ENCODE results near the gene KCNG3. TPM values are rescaled to one million over a fixed set of nuclear protein-coding genes. Genes with fewer than 3 reads are reported as not detected.

The KCNG3 gene, protein sequence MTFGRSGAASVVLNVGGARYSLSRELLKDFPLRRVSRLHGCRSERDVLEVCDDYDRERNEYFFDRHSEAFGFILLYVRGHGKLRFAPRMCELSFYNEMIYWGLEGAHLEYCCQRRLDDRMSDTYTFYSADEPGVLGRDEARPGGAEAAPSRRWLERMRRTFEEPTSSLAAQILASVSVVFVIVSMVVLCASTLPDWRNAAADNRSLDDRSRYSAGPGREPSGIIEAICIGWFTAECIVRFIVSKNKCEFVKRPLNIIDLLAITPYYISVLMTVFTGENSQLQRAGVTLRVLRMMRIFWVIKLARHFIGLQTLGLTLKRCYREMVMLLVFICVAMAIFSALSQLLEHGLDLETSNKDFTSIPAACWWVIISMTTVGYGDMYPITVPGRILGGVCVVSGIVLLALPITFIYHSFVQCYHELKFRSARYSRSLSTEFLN
- not detected for total RNA-seq
- polyA plus RNA-seq: not detected
- long read RNA-seq, donor 1: 0 reads
- long read RNA-seq, donor 2: 0 reads
- long read RNA-seq, donor 3: 0 reads

DNA sequence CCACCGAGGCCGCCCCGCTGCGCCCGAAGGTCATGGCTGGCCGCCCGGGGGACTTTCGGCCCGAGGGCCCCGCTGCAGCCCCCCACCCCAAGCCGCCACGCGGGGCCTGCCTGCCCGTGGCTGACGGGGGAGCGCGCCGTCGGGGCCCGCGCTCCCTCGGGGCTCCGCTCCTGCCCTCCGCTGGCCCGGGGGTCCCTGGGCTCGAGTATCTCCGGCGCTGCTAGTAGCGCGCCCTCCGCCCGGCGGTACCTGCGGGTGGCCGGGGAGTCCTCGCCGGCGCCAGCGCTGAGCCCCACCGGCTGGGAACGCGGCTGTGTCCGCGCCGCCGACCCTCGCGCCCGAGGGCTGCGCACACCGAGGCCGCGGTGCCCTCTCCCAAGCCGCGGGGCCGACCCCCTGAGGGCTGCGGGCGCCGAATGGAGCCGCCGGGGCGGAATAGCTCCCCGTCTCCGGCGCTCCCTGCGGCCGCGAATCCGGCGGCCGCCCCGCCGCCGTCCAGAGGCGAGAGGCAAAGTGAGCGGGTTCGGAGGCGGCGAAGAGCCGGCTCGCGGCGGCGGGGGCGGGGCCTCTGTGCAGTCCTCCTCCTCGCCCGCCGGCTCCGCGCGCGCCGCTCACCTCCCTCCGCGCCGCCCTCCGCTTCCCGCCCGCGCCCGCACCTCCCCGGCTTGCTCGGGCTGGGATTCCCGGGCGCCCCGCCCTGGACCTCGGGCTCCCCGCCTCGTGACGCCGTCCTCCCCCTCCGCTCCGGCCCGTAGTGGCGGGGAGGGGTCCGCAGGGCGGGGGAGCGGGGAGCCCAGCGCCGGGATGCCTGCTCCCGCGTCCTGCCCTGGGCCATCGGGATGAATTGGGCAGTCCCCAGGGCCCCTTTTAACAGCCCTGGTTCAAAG lies at the start of gene KCNG3:
Gene KCNG3, minus strand, starts transcription at position 515 of the 887 bp plus-strand sequence. Its CDS starts 481 bp downstream, at position 34.
- DNase-seq: peak; percentile 38 to 80 (median 52)
- WGBS, 4 donors: 0 to 2% (median 0%) methylated on average over 7 to 123 of the region's 123 CpGs
- Histone ChIP-seq H3K4me1 (peaks cover 0 to 22% (median 9%) of the 10 kb centered on the region in 12 donors), H3K27me3 (peaks cover 17 to 71% (median 32%) of the 10 kb centered on the region in 9 donors), H3K36me3 (no peaks in the 10 kb centered on the region), H3K27ac (no peak within 1 kb of the TSS), H3K9me3 (no peaks in the 10 kb centered on the region), H3K4me3 (peak within 1 kb of the TSS; percentile 40 to 67 (median 56))
- intact Hi-C loops (cut with DNase I): loop anchor here in 3 of 10 donors (2.0 kb wide), 2 partner anchors 169 to 171 kb away; no protein-coding TSS in a partner anchor
- peak in 3 of 4 donors; percentile 73 to 91 (median 80) for ATAC-seq
- TF ChIP-seq, protein P1, sequence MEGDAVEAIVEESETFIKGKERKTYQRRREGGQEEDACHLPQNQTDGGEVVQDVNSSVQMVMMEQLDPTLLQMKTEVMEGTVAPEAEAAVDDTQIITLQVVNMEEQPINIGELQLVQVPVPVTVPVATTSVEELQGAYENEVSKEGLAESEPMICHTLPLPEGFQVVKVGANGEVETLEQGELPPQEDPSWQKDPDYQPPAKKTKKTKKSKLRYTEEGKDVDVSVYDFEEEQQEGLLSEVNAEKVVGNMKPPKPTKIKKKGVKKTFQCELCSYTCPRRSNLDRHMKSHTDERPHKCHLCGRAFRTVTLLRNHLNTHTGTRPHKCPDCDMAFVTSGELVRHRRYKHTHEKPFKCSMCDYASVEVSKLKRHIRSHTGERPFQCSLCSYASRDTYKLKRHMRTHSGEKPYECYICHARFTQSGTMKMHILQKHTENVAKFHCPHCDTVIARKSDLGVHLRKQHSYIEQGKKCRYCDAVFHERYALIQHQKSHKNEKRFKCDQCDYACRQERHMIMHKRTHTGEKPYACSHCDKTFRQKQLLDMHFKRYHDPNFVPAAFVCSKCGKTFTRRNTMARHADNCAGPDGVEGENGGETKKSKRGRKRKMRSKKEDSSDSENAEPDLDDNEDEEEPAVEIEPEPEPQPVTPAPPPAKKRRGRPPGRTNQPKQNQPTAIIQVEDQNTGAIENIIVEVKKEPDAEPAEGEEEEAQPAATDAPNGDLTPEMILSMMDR (IDR thresholded peaks at IDR 0.05): no peak
- no peak for TF ChIP-seq POLR2A (IDR thresholded peaks at IDR 0.05)

DNA sequence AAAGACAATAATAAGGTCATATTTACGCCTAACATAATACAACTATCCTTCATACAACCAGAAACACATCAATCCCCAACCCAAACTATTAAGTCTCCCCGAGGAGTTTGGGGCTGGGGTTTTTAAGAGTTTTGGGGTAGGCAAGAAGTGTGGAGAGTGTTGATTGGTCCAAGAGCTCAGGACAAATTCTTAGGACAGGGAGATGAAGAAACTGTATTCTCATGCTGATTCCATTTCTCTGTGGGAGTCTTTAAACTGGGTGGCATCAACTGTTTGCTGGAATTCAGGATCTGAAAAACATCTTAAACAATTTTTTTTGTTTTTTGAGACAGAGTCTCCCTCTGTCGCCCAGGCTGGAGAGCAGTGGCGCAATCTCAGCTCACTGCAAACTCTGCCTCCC lies 49.1 kb upstream of the KCNG3 start:
- no peaks in the 10 kb centered on the region for H3K9me3 ChIP-seq
- WGBS, 4 donors: 82 to 86% (median 85%) methylated on average over 4 of the region's 4 CpGs
- H3K27ac ChIP-seq: no peak overlapping the region
- DNase-seq: no peak
- intact Hi-C loops (cut with DNase I): no loop called here
- H3K36me3 ChIP-seq: no peaks in the 10 kb centered on the region
- no peak for TF ChIP-seq POLR2A (IDR thresholded peaks at IDR 0.05)
- TF ChIP-seq, protein P1 (IDR thresholded peaks at IDR 0.05): no peak
- H3K27me3 ChIP-seq: no peaks in the 10 kb centered on the region
- no peak overlapping the region for H3K4me3 ChIP-seq
- ATAC-seq: no peak
- H3K4me1 ChIP-seq: peaks cover 0 to 3% (median 0%) of the 10 kb centered on the region in 12 donors

DNA sequence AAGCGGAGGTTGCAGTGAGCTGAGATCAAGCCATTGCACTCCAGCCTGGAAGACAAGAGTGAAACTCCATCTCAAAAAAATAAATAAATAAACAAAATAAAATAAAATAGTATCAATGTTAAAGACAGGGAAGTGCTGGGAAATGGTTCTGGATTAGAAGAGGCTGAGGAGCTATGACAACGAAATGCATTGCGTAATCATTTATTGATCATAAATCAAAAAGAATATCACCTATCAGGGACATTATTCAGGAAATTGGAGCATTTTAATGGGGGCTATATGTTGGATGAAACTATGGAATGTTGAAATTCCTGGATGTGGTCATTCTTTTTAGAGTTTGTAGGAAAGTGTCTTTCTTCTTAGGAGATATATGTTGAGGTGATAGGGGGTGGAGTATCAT lies 43.7 kb upstream of the KCNG3 start:
- Histone ChIP-seq H3K36me3 (no peaks in the 10 kb centered on the region), H3K4me3 (no peak overlapping the region), H3K27me3 (no peaks in the 10 kb centered on the region), H3K27ac (no peak overlapping the region), H3K4me1 (no peaks in the 10 kb centered on the region), H3K9me3 (no peaks in the 10 kb centered on the region)
- ATAC-seq: no peak
- 90 to 98% (median 95%) methylated on average over 3 of the region's 3 CpGs for WGBS, 4 donors
- no peak for DNase-seq
- intact Hi-C loops (cut with DNase I): no loop called here
- no peak for TF ChIP-seq POLR2A (IDR thresholded peaks at IDR 0.05)
- TF ChIP-seq, protein P1 (IDR thresholded peaks at IDR 0.05): no peak
